Bronchial epithelial cell (primary cell): ENCODE data around the gene RNF220. TPM values are rescaled to one million over a fixed set of nuclear protein-coding genes. Genes with fewer than 3 reads are reported as not detected.

ENCODE experiments used
- DNase-seq: peaks from one replicate; pipeline ENCODE4 v3.0.0-alpha.2; 2010; ENCODE audit warnings: low read depth
- FAIRE-seq: peaks from 2 replicates; lab custom pipeline; 2011; peaks lifted over from hg19 to GRCh38; lab: Jason Lieb, UNC
- H3K27me3 ChIP-seq: 2 replicates; pipeline ENCODE4 v1.5.1; 2011; ENCODE audit warnings: low read length; ENCODE audit not compliant: control insufficient read depth, insufficient read depth
- H3K36me3 ChIP-seq: 2 replicates; pipeline ENCODE4 v1.5.1; 2011; ENCODE audit warnings: low read length; ENCODE audit not compliant: control insufficient read depth, insufficient read depth
- H3K4me3 ChIP-seq: 2 replicates; pipeline ENCODE4 v1.5.1; 2011; ENCODE audit warnings: mild to moderate bottlenecking, low read depth, low read length, control low read depth
- CTCF ChIP-seq: IDR thresholded peaks from 2 replicates; pipeline ENCODE4 v1.5.1; 2011; ENCODE audit warnings: mild to moderate bottlenecking, moderate library complexity, low read length, control low read depth, inconsistent platforms; ENCODE audit not compliant: insufficient read depth, severe bottlenecking
- total RNA-seq: library from RNA; depleted of rRNA; stranded (reverse); fragments of >200 nt; gene quantifications from 2 replicates; pipeline ENCODE4 v1.2.1, GENCODE V29; 2014

Gene RNF220
- total RNA-seq, 1 donor from 2014 or later, result 94.5 TPM

DNA sequence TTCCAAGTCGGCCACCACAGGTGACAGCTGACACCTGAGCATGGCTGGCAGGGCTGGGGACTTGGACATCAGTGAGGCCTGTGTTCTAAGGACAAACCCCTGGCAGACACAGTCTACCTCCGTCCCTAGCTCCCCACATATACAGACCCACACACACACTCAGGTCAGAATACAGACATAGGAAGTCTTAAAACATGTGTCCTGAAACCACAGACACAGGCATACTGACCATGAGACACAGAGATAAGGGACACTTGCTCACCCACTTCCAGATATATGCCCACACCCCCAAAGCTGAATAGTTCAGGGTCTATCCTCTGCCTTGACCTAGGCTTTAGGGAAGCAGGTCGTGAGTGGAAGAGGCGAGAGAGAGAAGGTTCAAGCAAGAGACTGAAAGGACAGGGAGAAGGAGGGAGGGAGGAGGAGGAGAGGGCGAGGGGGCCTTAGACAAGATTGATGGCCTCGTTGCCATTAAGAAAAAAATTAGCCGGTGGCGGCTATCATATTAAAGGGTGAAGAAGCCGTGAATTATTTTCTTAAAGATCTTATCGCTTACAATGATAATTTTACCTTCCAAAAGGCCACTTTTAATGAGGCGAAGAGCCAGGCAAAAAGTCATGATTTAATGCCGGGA, 219.3 kb downstream of the RNF220 start:
- FAIRE-seq, result no peak
- Histone ChIP-seq H3K36me3 (no peaks in the 10 kb centered on the region), H3K27me3 (no peaks in the 10 kb centered on the region), H3K4me3 (no peak overlapping the region)
- no peak for TF ChIP-seq CTCF
- DNase-seq, result no peak

GRCh38 chr1:44625348-44625747, 220.3 kb downstream of the RNF220 start:
- Histone ChIP-seq H3K36me3 (no peaks in the 10 kb centered on the region), H3K27me3 (no peaks in the 10 kb centered on the region), H3K4me3 (no peak overlapping the region)
- no peak for DNase-seq
- TF ChIP-seq CTCF, result no peak
- no peak for FAIRE-seq

- no peak for TF ChIP-seq CTCF
- H3K36me3 ChIP-seq, result no peaks in the 10 kb centered on the region
- no peak for FAIRE-seq
- H3K4me3 ChIP-seq, result no peak overlapping the region
- DNase-seq, result peak; percentile 82
- no peaks in the 10 kb centered on the region for H3K27me3 ChIP-seq
These were observed 224.1 kb downstream of the RNF220 start for GRCh38 chr1:44628962-44629756.

GRCh38 chr1:44630116-44630515, 225.1 kb downstream of the RNF220 start:
- DNase-seq, result peak; percentile 46
- no peak overlapping the region for H3K4me3 ChIP-seq
- no peaks in the 10 kb centered on the region for H3K27me3 ChIP-seq
- FAIRE-seq, result no peak
- no peak for TF ChIP-seq CTCF
- H3K36me3 ChIP-seq, result peaks cover 2% of the 10 kb centered on the region

GRCh38 chr1:44631333-44631646, 226.2 kb downstream of the RNF220 start:
- no peak for DNase-seq
- no peak for TF ChIP-seq CTCF
- Histone ChIP-seq H3K36me3 (peaks cover 12% of the 10 kb centered on the region), H3K27me3 (no peaks in the 10 kb centered on the region), H3K4me3 (peak overlapping the region; percentile 63)
- no peak for FAIRE-seq
